ENCODE data around the gene NR2F2. TPM values are rescaled to one million over a fixed set of nuclear protein-coding genes. Genes with fewer than 3 reads are reported as not detected.
A peak's percentile ranks its signal among the peaks of the same experiment; 100 is the strongest.

The NR2F2 gene
- total RNA-seq, 4 donors from 2014 or later = 11.3 to 29.5 (median 18.4) TPM

DNA sequence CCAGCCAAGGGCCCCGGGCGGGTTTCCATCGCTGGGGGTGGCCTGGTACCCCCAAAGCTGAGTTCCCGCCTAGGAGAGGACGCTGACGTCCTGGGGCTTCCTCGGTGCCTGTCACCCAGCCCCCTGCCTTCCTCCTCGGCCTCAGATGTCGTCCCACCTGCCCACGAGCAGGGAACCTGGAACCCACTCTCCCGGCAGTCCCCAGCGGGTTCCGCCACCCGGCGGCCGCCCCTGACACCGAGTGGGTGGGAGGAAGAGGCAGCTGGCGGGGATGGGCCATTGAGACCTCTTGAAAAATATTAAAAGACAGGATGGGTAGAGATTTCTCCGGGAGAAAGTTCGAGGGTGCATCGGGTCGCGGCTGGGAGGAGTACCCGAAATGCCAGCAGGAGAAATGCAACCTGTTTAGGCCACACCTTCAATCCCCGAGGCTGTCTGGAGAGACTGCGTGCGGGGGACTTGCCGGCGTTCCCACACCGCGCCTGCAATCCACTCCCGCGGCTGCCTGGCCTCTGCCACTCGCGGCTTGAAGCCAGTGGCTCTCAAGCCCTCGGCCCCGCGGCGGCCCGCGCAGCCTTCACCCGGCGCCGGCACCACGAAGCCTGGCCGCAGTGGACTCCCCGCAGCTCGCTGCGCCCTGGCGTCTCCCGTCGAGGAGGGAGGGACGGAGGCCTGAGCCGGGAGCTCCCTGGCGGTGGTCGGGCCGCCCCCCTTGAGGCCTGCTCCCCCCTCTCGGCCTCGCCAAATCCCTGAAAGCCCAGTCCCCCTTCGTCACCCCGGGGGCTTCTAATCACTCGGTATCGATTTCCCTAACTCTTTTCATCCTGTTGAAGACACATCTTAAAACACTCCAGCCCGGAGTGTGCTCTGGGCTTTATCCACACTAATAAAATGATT lies 8.6 kb upstream of the NR2F2 start:
- TF ChIP-seq POLR2AphosphoS5 (IDR thresholded peaks at IDR 0.05) = no peak
- no peak for TF ChIP-seq POLR2A (IDR thresholded peaks at IDR 0.05)
- no peak for TF ChIP-seq CTCF (IDR thresholded peaks at IDR 0.05)
- TF ChIP-seq EP300 (IDR thresholded peaks at IDR 0.05; ENCODE audit: low read depth) = no peak
- H3K4me3 ChIP-seq = peak overlapping the region; percentile 22 to 48 (median 34)
- peaks cover 0 to 44% (median 10%) of the 10 kb centered on the region in 4 donors for H3K4me1 ChIP-seq
- in situ Hi-C loops (cut with MboI; ENCODE audit: low pct_ligation_motif_present in 1 of 4, low pct_unique_long_range_greater_than_20kb in 1 of 4, low sequenced_read_pairs in 3 of 4) = loop anchor here in 2 of 4 donors (10.0 to 25.0 kb wide), 2 partner anchors 915 to 1057 kb away; no protein-coding TSS in a partner anchor
- DNase-seq = no peak
- 11 to 14% methylated on average over 11 to 62 of the region's 64 CpGs for WGBS, 2 donors (ENCODE audit: low coverage in 1 of 2)
- H3K27ac ChIP-seq = peak overlapping the region; percentile 81 to 91 (median 88)
- H3K9me3 ChIP-seq = no peaks in the 10 kb centered on the region
- intact Hi-C loops (cut with DNase I; ENCODE audit: low total_unique reads) = no loop called here
- H3K27me3 ChIP-seq = peaks cover 99% of the 10 kb centered on the region
- H3K36me3 ChIP-seq = no peaks in the 10 kb centered on the region

GRCh38 chr15:96322536-96323318 lies 7.8 kb upstream of the NR2F2 start:
- Histone ChIP-seq H3K27ac (peak overlapping the region; percentile 81 to 91 (median 88)), H3K4me1 (peaks cover 0 to 46% (median 11%) of the 10 kb centered on the region in 4 donors), H3K4me3 (peak overlapping the region; percentile 10 to 48 (median 34)), H3K36me3 (no peaks in the 10 kb centered on the region), H3K9me3 (no peaks in the 10 kb centered on the region), H3K27me3 (peaks cover 96% of the 10 kb centered on the region)
- DNase-seq = no peak
- in situ Hi-C loops (cut with MboI; ENCODE audit: low pct_ligation_motif_present in 1 of 4, low pct_unique_long_range_greater_than_20kb in 1 of 4, low sequenced_read_pairs in 3 of 4) = loop anchor here in 2 of 4 donors (10.0 to 25.0 kb wide), 2 partner anchors 915 to 1058 kb away; no protein-coding TSS in a partner anchor
- TF ChIP-seq POLR2AphosphoS5 (IDR thresholded peaks at IDR 0.05) = peak in 1 of 3 donors; percentile 22
- no peak for TF ChIP-seq CTCF (IDR thresholded peaks at IDR 0.05)
- intact Hi-C loops (cut with DNase I; ENCODE audit: low total_unique reads) = no loop called here
- WGBS, 2 donors (ENCODE audit: low coverage in 1 of 2) = 19 to 25% methylated on average over 24 to 64 of the region's 66 CpGs

GRCh38 chr15:96323319-96324145 lies 7.0 kb upstream of the NR2F2 start:
- no peaks in the 10 kb centered on the region for H3K9me3 ChIP-seq
- H3K4me1 ChIP-seq = peaks cover 0 to 46% (median 11%) of the 10 kb centered on the region in 4 donors
- H3K36me3 ChIP-seq = no peaks in the 10 kb centered on the region
- in situ Hi-C loops (cut with MboI; ENCODE audit: low pct_ligation_motif_present in 1 of 4, low pct_unique_long_range_greater_than_20kb in 1 of 4, low sequenced_read_pairs in 3 of 4) = loop anchor here in 2 of 4 donors (10.0 to 25.0 kb wide), 2 partner anchors 914 to 1059 kb away; no protein-coding TSS in a partner anchor
- DNase-seq = no peak
- intact Hi-C loops (cut with DNase I; ENCODE audit: low total_unique reads) = no loop called here
- WGBS, 2 donors (ENCODE audit: low coverage in 1 of 2) = 61 to 71% methylated on average over 6 to 29 of the region's 29 CpGs
- no peak for TF ChIP-seq POLR2AphosphoS5 (IDR thresholded peaks at IDR 0.05)
- peak overlapping the region in 2 of 4 donors; percentile 34 to 66 for H3K4me3 ChIP-seq
- H3K27me3 ChIP-seq = peaks cover 88% of the 10 kb centered on the region
- H3K27ac ChIP-seq = peak overlapping the region; percentile 81 to 91 (median 88)

DNA sequence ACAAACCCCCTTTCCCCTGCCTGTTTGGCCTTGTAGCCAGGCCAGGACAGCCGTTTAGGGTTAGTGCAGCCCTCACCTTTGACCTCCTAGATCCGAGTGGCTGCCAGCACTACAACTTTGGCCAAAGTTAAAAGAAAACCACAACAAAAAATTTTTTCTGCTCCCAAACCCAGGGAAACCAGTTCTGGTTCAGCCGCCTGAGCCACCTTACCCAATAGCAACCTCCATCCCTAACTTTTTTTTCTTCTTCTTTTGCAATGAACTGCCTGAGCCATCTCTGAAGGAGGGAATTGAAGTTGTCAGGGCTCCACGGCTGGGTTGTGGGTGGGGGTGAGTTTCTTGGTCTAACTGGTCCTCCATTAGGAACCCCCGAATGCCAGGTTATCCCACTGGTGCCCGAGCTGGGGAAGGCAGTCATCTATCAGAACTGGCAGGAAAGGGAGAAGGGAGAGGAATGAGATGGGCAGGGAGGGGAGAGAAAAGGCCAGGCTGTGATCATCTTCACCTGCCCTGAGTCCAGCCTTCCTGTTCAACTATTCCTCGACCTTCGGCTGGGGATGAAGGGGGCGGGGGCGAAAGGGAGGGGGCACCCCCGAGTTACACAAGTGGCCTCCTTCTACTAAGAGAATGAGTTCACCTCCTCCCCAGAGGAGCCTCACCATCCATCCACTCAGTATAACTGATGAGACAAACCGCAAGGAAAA lies 6.2 kb upstream of the NR2F2 start:
- intact Hi-C loops (cut with DNase I; ENCODE audit: low total_unique reads) = no loop called here
- Histone ChIP-seq H3K9me3 (no peaks in the 10 kb centered on the region), H3K36me3 (no peaks in the 10 kb centered on the region), H3K4me1 (peaks cover 0 to 49% (median 11%) of the 10 kb centered on the region in 4 donors), H3K4me3 (peak overlapping the region in 1 of 4 donors; percentile 66), H3K27ac (peak overlapping the region; percentile 81 to 91 (median 88)), H3K27me3 (peaks cover 80% of the 10 kb centered on the region)
- 29 to 41% methylated on average over 4 to 12 of the region's 12 CpGs for WGBS, 2 donors (ENCODE audit: low coverage in 1 of 2)
- TF ChIP-seq POLR2AphosphoS5 (IDR thresholded peaks at IDR 0.05) = peak in 1 of 3 donors; percentile 23
- TF ChIP-seq EP300 (IDR thresholded peaks at IDR 0.05; ENCODE audit: low read depth) = no peak
- DNase-seq = no peak
- in situ Hi-C loops (cut with MboI; ENCODE audit: low pct_ligation_motif_present in 1 of 4, low pct_unique_long_range_greater_than_20kb in 1 of 4, low sequenced_read_pairs in 3 of 4) = loop anchor here in 2 of 4 donors (10.0 to 25.0 kb wide), 2 partner anchors 913 to 1060 kb away; no protein-coding TSS in a partner anchor

All from transverse colon (tissue), 4 donors.